HG02981 (cell line): ENCODE measurements around the gene KIAA1671.

Source experiments
- ATAC-seq: cut with Tn5 transposase; IDR thresholded peaks from one replicate; pipeline ENCODE4 v1.9.1; 2021; ENCODE audit warnings: mild to moderate bottlenecking, moderate library complexity; ENCODE audit not compliant: unreplicated experiment

KIAA1671 gene

GRCh38 chr22:24977370-24978221 lies 25.1 kb downstream of the KIAA1671 start:
- ATAC-seq: no peak

GRCh38 chr22:24978308-24978707 lies 25.8 kb downstream of the KIAA1671 start:
- no peak for ATAC-seq

GRCh38 chr22:24981066-24981465 lies 28.6 kb downstream of the KIAA1671 start:
- no peak for ATAC-seq

DNA sequence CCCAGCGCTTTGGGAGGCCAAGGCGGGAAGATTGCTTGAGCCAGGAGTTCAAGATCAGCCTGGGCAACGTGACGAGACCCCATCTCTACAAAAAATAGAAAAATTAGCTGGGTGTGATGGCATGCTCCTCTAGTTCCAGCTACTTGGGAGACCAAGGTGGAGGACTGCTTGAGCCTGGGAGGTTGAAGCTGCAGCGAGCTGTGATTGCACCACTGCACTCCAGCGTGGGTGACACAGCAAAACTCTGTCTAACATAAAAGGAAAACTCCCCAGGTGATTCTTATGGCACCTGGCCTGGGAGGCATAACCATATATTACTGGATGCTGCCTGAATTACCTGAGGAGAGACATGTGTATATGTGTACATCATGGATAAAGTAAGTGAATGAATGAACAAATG lies 29.1 kb downstream of the KIAA1671 start:
- ATAC-seq: no peak

DNA sequence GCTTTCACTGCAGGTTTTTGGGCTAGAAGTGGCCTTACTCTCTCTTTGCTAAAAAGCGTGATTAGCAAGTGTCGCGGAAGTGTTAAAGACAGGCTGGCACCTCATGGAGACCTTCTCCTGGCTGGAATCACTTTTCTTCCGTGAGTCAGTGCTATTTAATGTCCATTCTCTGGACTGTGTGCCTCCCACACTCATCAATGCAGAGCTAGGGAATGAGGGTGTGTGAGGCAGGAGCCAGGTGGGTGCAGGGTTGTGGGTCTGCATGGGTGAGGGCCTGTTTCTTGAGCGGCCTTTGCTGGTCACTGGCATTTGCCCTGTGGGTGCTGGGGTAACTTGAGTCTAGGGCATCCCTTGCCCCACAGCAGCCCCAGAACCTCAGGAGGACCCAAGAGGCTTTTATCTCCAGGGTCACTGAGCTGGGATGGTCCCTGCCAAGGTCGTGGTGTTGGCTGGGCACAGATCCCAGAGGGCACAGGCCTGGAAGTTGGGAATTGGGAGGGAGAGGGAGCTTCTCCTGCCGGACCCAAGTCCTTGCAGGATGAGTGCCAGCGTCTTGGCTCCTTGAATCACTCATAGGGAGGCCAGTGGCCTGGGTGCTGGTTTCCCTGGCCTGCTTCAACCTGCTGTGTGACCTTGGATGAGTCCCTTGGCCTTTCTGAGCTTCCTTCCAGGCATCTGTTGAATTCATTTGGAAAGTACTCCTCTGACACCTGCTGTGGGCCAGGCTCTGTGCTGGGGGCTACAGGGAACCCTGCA lies 30.0 kb downstream of the KIAA1671 start:
- ATAC-seq: no peak

DNA sequence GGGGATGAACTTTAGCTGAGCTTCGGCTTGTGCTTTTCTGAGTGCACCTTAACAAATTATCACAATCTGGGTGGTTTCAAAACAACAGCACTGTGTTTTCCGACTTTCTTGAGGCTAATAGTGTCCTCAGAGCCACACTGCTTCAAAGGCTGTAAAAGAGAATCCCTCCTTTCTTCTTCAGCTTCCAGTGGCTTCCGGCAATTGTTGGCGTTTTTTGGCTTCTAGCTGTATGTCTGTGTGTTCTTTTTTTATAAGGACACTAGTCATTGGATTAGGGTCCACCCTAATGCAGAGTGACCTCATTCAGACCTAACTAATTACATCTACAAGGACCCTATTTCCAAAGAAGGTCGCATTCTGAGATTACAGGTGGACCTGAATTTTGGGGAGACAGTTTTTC lies 30.6 kb downstream of the KIAA1671 start:
- ATAC-seq: no peak

DNA sequence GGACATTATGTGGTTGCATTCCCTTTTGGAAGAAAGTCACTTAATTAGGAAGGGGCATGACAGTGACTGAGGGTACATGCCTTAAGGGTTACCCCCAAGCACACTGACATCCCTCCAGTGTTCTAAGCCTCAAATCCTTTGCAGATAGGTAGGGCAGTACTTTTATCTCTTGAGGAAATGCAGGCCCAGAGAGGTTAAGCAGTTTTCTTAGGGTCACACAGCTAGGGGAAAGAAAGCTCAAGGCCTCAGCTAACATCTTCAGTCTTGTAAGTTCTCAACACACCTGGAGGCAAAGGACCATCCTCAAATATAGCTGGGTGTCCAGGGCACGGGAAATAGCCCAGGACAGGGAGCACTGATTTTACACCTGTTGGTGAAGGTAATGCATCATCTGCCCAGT lies 31.6 kb downstream of the KIAA1671 start:
- ATAC-seq: no peak

- ATAC-seq: no peak
Measured at GRCh38 chr22:24985826-24986214, 33.3 kb downstream of the KIAA1671 start.

- no peak for ATAC-seq
Measured at GRCh38 chr22:24986816-24987215, 34.3 kb downstream of the KIAA1671 start.

DNA sequence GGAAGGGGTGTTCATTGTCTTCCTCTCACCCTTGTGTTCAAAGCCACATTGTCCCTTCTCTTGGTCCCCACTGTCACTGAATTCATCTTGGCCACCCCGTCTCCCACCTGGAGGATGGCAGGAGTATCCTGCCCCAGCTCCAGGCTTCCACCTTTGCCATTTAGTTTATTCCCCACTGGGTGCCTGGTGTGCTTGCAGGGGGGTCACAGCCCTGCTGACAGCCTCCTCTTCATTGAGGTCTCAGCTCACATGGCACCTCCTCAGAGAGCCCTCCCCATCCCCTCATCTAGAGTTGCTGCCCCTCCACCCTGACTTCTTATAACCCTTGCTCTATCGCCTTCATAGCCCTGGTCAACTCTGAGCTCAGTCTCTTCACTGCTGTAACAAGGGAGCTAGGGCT lies 36.6 kb downstream of the KIAA1671 start:
- no peak for ATAC-seq

DNA sequence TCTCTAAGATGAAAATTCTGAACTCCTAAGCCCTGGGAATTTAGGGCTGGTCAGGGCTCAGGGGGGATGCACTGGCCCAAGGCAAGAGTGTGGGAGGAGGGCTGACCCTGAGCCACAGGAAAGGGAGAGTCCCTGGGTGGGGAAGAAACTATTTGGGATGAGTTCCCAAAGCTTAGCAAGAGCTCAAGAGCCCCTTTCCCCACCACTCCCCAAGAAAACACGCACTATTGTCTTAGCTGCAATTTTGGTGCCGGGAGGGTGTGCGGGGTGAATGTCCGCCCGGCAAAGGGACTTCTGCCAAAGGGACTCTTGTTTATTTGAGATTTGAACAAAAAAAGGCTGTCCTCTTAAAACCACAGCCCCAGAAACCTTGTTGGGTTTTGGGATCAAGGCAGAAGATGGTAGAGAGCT lies 37.0 kb downstream of the KIAA1671 start:
- ATAC-seq: no peak

DNA sequence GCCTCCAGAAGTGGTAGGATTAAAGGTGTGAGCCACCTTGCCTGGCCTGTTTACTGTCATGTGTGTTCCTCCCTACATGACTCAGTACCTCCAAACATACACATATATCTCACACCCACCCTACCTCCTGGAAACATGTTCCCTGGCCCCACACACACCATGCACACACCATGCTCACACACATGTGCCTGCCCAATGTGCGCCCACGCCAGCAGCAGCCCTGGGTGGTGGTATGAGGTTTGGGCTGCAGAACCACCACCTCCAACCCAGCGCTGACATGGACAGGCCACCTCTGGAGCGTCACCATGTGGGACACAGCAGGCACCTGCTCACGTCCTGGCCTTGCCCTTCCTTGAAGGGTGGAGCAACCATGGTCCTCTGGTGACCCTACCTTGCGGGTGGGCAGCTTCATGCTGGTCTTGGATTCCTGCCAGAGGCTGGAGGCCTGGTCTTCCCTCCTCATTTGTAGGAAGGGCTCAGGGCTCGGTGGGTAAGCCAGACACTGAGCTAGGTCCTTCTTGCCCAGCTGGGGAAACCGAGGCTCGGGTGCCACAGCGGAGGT lies 37.9 kb downstream of the KIAA1671 start:
- no peak for ATAC-seq

- ATAC-seq: no peak
Measured at GRCh38 chr22:24992946-24993345, 40.4 kb downstream of the KIAA1671 start.

DNA sequence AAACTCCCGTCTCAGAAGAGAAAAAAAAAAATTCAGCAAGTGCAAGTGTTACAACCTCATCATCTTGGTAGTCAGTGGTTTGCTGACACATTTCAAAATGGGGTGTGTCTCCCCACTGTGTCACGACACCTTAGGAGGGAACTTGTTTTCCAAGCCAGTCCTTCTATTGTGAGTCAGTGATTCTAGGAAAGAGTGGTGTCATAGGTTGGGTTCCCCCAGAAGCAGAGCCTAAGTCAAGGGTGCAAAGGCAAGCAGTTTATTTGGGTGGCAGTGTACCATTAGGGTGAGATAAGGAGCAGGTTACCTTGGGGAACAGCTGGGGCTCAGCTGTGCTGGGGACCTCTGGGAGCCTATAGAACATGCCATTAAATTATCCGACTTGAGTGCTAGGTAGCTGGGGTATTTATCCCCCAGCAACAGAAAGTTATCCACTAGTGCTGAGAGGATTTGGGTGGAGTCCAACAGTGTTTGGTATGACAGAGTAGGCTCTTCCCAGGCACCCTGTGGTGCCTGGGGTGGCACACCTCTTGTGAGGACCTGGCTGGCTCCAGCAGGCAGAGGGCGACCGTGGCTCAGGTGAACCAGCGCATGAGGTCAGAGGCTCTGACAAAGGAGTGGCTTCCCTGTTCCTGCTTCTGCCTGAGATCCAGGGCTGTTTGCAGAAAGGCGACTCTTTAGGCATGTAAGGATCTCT lies 41.7 kb downstream of the KIAA1671 start:
- no peak for ATAC-seq

- no peak for ATAC-seq
Measured at GRCh38 chr22:24995649-24996180, 43.2 kb downstream of the KIAA1671 start.

DNA sequence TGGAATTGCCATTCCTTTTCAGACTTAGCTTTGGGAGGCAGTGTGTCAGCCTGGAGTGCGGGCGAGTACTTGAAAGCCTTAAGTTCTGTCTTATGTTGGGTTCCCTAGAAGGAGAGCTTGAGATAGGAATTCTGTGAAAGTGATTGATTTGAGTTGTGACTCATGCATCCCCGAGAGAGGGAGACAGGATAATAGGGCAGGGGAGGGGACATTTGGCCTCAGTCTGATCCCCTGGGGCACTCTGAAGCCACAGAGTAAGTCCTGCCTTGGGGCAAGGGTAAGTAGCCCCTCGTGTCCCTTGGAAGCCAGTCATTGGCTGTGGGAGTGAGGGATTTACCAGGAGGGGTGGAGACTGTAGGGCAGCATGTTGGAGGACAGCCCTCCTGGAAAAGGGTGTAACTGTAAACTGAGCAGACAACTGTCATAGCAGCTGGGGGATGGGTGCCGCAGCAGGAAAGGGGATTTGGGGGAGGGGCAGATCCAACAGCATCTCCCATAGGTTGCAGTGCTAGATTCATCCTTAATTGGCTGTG lies 44.0 kb downstream of the KIAA1671 start:
- ATAC-seq: no peak

DNA sequence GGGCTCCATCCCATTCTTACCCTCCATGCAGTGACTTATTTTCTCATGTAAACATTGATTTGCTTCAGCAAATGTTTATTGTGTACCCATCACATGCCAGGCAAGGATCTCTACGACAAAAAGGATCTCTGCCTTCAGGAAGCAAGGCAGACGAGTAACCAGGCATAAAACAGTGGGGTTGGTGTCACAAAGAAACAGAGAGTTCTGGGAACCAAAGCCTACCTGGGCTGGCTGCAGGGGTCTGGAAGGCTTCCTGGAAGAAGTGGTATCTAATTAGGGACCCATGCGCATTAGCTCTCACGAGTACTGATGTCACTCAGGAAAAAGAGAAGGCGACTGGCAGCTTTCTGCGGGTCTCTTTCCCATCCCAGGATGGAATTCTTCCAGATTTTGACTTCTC lies 44.5 kb downstream of the KIAA1671 start:
- ATAC-seq: no peak

DNA sequence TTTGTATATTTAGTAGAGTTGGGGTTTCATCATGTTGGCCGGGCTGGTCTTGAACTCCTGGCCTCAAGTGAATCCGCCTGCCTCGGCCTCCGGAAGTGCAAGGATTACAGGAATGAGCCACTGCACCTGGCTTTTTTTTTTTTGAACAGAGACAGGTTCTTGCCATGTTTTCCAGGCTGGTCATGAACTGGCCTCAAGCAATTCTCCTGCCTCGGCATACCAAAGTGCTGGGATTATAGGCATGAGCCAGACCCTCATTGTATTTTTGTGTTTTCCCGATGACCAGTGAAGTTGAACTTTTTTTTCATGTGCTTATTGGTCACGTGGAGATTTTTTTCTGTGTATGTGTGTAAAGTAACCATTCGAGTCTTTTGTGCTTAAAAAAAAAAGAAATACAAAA lies 48.2 kb downstream of the KIAA1671 start:
- no peak for ATAC-seq

DNA sequence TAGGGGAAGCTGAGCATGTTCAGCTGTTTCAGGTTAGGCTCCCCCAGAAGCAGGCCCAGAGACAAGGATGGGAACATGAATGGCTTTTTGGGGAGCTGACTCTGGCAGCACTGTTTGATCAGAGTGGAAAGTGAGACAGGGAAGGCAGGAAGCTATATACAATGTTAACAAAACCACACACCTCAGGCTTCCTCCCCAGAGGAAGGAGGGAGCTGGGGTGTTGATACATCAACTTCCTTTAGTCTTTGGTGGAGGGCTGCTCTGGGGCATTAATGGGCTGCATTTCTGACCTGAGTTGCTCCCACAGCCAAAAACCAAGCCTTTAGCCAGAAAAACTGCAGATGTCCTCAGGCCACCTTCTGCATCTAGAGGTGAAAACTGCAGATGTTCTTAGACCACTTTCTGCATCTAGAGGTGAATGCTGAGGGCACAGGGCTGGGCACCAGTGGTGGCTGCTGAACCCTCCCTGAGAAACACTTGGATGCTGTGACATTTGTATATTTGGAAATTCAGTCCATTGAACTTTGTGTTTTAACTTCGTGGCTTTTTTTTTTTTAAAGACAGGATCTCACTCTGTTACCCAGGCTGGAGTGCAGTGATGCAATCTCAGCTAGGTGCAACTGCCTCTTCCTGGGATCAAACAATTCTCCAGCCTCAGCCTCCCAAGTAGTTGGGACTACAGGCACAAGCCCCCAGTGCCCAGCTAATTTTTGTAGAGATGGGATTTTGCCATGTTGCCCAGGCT lies 49.9 kb downstream of the KIAA1671 start:
- no peak for ATAC-seq

DNA sequence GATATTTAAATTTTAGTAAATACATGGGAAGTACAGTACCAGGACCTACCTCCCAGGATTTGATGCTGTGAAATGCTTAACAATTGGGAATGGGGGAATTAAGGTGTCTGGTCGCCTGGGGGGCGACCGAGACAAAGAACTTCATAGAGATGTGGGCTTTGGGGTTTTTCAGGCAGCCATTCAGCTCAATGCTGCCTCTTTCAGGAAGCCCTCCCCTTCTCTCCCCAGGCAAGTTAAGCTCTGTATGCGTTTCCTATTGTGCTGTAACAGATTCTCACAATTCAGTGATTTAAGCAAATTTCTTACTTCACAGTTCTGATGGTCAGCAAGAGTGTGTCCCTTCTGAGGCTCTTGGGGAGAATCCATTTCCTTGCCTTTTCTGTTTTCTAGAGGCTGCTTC lies 53.8 kb downstream of the KIAA1671 start:
- ATAC-seq: no peak
